SK-N-SH treated with all-trans-retinoic acid at 6 μM for 48 hours (cell line): ENCODE results near the gene LSM4.

Source experiments
- ATAC-seq: fragments of 200-7000 bp; cut with Tn5 transposase; 3 replicates; pipeline ENCODE4 v1.9.1; 2020; ENCODE audit warnings: mild to moderate bottlenecking, moderate library complexity
- ARNTL ChIP-seq: fragments of 450-650 bp; formaldehyde crosslinking; IDR thresholded peaks from 2 replicates; pipeline ENCODE4 v1.5.0; 2020; ENCODE audit warnings: low read depth, mild to moderate bottlenecking, moderate library complexity, borderline replicate concordance
- BACH2 ChIP-seq: fragments of 250-450 bp; sonication (Bioruptor Pico); IDR thresholded peaks from 2 replicates; pipeline ENCODE4 v1.9.0; 2021; ENCODE audit warnings: mild to moderate bottlenecking, borderline replicate concordance
- CREB5 ChIP-seq: fragments of 250-450 bp; sonication (Bioruptor Pico); IDR thresholded peaks from 2 replicates; pipeline ENCODE4 v1.5.1; 2020; ENCODE audit warnings: low read depth, mild to moderate bottlenecking, moderate library complexity
- ISL1 ChIP-seq: fragments of 250-450 bp; sonication (Bioruptor Pico); IDR thresholded peaks from 2 replicates; pipeline ENCODE4 v2.1.2; 2022; ENCODE audit warnings: mild to moderate bottlenecking, moderate library complexity
- POU6F1 ChIP-seq: fragments of 250-450 bp; sonication (Bioruptor Pico); IDR thresholded peaks from 2 replicates; pipeline ENCODE4 v1.8.0; 2021; ENCODE audit warnings: low read depth, mild to moderate bottlenecking, moderate library complexity, borderline replicate concordance
- PPARA ChIP-seq: fragments of 250-450 bp; sonication (Bioruptor Pico); IDR thresholded peaks from 2 replicates; pipeline ENCODE4 v1.5.0; 2020; ENCODE audit warnings: mild to moderate bottlenecking, borderline replicate concordance
- RARB ChIP-seq: fragments of 250-450 bp; sonication (Bioruptor Pico); IDR thresholded peaks from 2 replicates; pipeline ENCODE4 v1.8.0; 2021; ENCODE audit warnings: mild to moderate bottlenecking, moderate library complexity
- SNAI2 ChIP-seq: fragments of 250-450 bp; sonication (Bioruptor Pico); IDR thresholded peaks from 2 replicates; pipeline ENCODE4 v1.5.0; 2020; ENCODE audit warnings: mild to moderate bottlenecking, moderate library complexity
- TCF4 ChIP-seq: fragments of 250-450 bp; sonication (Bioruptor Pico); IDR thresholded peaks from 2 replicates; pipeline ENCODE4 v1.8.0; 2021; ENCODE audit warnings: mild to moderate bottlenecking, moderate library complexity, borderline replicate concordance
- TOX ChIP-seq: fragments of 250-450 bp; sonication (Bioruptor Pico); IDR thresholded peaks from 2 replicates; pipeline ENCODE4 v1.8.0; 2021; ENCODE audit warnings: mild to moderate bottlenecking, moderate library complexity, borderline replicate concordance
- TSHZ2 ChIP-seq: fragments of 250-450 bp; sonication (Bioruptor Pico); IDR thresholded peaks from 2 replicates; pipeline ENCODE4 v1.5.0; 2020; ENCODE audit warnings: mild to moderate bottlenecking, moderate library complexity
- ZFP3 ChIP-seq: fragments of 250-450 bp; sonication (Bioruptor Pico); IDR thresholded peaks from 2 replicates; pipeline ENCODE4 v1.5.0; 2020; ENCODE audit warnings: mild to moderate bottlenecking, moderate library complexity
- ZFP30 ChIP-seq: fragments of 450-650 bp; formaldehyde crosslinking; IDR thresholded peaks from 2 replicates; pipeline ENCODE4 v1.5.0; 2022; ENCODE audit warnings: mild to moderate bottlenecking, moderate library complexity
- ZNF565 ChIP-seq: fragments of 450-650 bp; formaldehyde crosslinking; conservative IDR thresholded peaks from 2 replicates; pipeline ENCODE4 v1.5.0; 2020; ENCODE audit warnings: low read depth, mild to moderate bottlenecking, moderate library complexity
- ZNF70 ChIP-seq: fragments of 450-650 bp; formaldehyde crosslinking; IDR thresholded peaks from 2 replicates; pipeline ENCODE4 v1.5.0; 2020; ENCODE audit warnings: mild to moderate bottlenecking, moderate library complexity

LSM4 gene

GRCh38 chr19:18289471-18290301 lies 33.2 kb downstream of the LSM4 start:
- no peak for ATAC-seq
- TF ChIP-seq ZFP3 (CRISPR knock-in tag) (no peak), ISL1 (CRISPR knock-in tag) (no peak), TSHZ2 (no peak), TOX (CRISPR knock-in tag) (no peak), CREB5 (CRISPR knock-in tag) (no peak), SNAI2 (CRISPR knock-in tag) (no peak), POU6F1 (no peak), TCF4 (CRISPR knock-in tag) (no peak)
- TF ChIP-seq, all 23 proteins: peak for 0

GRCh38 chr19:18287836-18288772 lies 34.8 kb downstream of the LSM4 start:
- ATAC-seq, result no peak
- no peak for TF ChIP-seq TCF4 (CRISPR knock-in tag)
- no peak for TF ChIP-seq POU6F1
- no peak for TF ChIP-seq ZFP30 (CRISPR knock-in tag)
- no peak for TF ChIP-seq BACH2 (CRISPR knock-in tag)
- TF ChIP-seq ZNF565 (CRISPR knock-in tag), result no peak
- no peak for TF ChIP-seq ZNF70
- TF ChIP-seq TSHZ2, result no peak
- TF ChIP-seq SNAI2 (CRISPR knock-in tag), result no peak
- TF ChIP-seq CREB5 (CRISPR knock-in tag), result no peak
- TF ChIP-seq ARNTL (CRISPR knock-in tag), result no peak
- TF ChIP-seq PPARA (CRISPR knock-in tag), result no peak
- TF ChIP-seq RARB (CRISPR knock-in tag), result no peak
